GM21423 (cell line): ENCODE results near the gene UACA.

Experiments used
- ATAC-seq: cut with Tn5 transposase; IDR thresholded peaks from one replicate; pipeline ENCODE4 v1.9.1; 2021; ENCODE audit warnings: mild to moderate bottlenecking, moderate library complexity; ENCODE audit not compliant: unreplicated experiment

Gene UACA

DNA sequence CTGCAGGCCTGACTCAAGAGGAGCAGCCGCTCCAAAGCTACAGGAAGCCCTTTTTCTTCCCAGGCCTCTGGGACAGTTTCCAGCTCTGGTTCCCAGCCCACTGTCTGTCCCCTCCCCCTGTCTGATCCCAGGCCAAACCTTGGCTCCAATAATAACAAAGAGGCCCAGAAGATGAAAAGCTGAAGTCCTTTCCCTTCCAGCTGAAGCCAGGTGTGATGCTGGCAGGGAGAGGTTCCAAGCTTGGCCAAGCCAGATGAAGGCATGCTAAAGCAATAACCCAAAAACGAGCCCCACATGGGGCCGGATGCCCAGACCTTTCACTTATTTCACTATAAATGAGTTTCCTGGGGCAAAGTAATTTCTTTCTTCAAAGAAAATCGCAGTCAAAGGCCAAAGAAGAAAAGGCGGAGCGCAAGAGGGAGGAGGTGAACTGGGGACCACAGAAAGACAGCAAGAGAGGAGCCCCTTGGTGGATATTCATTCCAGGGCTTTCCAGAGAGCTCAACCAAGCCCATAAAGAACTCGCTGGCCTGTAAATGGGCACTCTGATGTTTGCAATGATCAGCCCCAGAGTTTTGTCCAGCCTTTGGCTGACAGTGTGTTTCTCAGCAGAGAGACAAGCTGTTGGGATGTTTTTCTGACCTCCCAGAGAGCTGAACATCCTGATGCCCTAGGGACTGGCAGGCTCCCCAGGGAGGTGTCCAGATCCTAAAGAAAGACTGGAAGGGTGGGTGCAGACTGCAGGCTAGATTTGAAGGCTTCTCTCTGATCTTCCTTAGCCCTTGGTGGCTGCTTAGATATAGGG is 157.6 kb downstream of the UACA start:
- ATAC-seq = no peak

DNA sequence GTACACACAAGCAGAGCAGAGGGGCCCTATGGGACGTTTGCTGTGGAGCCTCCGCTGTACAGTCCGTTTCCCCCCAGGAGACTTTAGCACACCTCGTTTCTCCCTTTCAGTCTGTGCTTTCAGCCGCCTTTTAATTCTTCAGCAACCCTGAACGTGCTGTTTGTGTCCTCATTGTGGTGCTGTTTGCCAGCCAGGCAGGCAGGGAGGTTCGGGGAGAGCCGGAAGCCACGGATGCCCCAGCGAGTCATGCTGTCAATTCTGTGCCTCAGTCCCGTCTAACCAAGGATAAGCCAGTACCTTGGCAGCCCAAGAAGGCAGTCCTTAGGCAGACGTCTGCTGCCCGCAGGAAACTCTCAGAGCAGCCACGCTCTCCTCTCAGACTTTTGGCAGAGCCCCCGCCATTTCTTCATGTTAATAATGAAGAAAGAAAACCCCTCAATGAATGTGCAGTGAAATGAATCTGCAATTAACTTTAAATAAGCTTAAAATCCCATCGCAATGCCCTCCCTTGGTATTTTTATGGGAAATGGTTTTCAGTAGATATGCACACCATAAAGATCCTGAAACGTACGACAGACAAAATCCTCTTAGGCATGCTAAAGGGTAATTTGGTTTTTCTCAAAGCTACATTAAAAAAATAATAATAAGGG is 158.6 kb downstream of the UACA start:
- no peak for ATAC-seq
